ENCODE measurements around the gene CELF2. TPM values are rescaled to one million over a fixed set of nuclear protein-coding genes. Genes with fewer than 3 reads are reported as not detected.

The CELF2 gene
- total and polyA plus RNA-seq, 12 donors = 13.0 to 90.9 (median 80.9) TPM

- no peaks in the 10 kb centered on the region for H3K27me3 ChIP-seq
- TF ChIP-seq, protein P1, sequence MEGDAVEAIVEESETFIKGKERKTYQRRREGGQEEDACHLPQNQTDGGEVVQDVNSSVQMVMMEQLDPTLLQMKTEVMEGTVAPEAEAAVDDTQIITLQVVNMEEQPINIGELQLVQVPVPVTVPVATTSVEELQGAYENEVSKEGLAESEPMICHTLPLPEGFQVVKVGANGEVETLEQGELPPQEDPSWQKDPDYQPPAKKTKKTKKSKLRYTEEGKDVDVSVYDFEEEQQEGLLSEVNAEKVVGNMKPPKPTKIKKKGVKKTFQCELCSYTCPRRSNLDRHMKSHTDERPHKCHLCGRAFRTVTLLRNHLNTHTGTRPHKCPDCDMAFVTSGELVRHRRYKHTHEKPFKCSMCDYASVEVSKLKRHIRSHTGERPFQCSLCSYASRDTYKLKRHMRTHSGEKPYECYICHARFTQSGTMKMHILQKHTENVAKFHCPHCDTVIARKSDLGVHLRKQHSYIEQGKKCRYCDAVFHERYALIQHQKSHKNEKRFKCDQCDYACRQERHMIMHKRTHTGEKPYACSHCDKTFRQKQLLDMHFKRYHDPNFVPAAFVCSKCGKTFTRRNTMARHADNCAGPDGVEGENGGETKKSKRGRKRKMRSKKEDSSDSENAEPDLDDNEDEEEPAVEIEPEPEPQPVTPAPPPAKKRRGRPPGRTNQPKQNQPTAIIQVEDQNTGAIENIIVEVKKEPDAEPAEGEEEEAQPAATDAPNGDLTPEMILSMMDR (IDR thresholded peaks at IDR 0.05) = no peak
- no peak overlapping the region for H3K27ac ChIP-seq
- no peak overlapping the region for H3K4me3 ChIP-seq
- H3K9me3 ChIP-seq = peaks cover 0 to 10% (median 0%) of the 10 kb centered on the region in 11 donors
- intact Hi-C loops (cut with DNase I) = no loop called here
- peaks cover 0 to 56% (median 17%) of the 10 kb centered on the region in 9 donors for H3K4me1 ChIP-seq
- WGBS, 2 donors = 59 to 62% methylated on average over 5 of the region's 5 CpGs
- no peak for ATAC-seq
- DNase-seq = no peak
- peaks cover 0 to 56% (median 0%) of the 10 kb centered on the region in 9 donors for H3K36me3 ChIP-seq
These were observed 213.0 kb downstream of the CELF2 start for GRCh38 chr10:11230498-11231167.

DNA sequence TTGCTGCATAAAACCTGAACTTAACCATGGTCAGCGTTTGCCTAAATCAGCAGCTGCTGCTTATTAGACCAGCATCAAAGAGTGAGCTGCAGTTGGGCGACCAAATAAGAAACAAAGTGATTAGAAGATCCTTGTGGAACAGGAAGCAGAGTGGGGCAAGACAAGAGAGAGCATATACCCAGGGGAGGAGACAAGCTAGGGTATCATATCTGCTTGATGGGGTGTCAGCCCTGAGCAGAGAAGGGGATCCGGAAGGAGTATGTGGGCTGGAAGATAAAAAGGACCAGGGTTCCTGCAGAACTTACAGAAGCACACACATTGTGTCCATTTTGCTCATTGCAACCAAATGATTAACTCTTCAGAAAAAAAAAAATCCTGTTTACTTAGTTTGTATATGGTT lies 213.6 kb downstream of the CELF2 start:
- H3K4me1 ChIP-seq = peaks cover 0 to 56% (median 14%) of the 10 kb centered on the region in 9 donors
- 78 to 86% methylated on average over 3 of the region's 3 CpGs for WGBS, 2 donors
- DNase-seq = no peak
- H3K9me3 ChIP-seq = peaks cover 0 to 10% (median 0%) of the 10 kb centered on the region in 11 donors
- intact Hi-C loops (cut with DNase I) = no loop called here
- no peak for ATAC-seq
- no peak overlapping the region for H3K4me3 ChIP-seq
- H3K27me3 ChIP-seq = no peaks in the 10 kb centered on the region
- no peak overlapping the region for H3K27ac ChIP-seq
- TF ChIP-seq, protein P1 (IDR thresholded peaks at IDR 0.05) = no peak
- peaks cover 0 to 56% (median 0%) of the 10 kb centered on the region in 9 donors for H3K36me3 ChIP-seq

DNA sequence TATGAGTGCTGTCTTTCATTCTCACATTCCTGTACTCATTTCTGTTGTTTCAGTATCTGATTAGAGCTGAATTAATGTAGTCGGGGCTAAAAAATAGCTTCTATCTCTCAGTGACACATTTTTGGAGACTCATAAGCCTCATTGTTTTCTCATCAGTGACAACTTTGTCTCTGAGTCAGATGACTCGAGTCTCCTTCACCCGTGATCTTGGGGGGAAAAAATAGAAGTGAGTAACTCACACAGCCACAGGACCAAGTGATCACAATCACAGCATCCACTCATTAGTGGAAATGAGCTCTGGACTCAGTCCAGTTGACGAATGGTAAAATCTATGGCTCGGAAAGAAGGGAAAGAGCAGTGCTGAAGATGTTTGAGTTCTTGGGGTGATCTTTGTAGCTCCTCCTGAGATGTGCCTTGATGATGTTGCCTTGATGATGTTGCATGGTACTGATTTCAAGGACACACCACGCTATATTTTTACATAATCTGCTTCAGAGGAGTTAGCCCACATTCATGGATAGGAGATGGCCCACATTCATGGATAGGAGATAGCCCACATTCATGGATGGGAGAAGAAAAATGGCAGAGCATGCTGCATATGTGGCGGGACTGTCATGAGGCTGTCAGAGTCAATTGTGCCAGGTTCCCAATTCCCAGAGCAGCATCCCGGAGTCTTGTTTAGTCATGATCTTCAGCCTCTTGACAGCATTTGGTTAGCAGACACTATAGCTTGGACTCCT lies 214.7 kb downstream of the CELF2 start:
- no peak for ATAC-seq
- H3K27me3 ChIP-seq = no peaks in the 10 kb centered on the region
- 76 to 87% methylated on average over 8 of the region's 8 CpGs for WGBS, 2 donors
- TF ChIP-seq, protein P1 (IDR thresholded peaks at IDR 0.05) = no peak
- DNase-seq = no peak
- H3K4me3 ChIP-seq = no peak overlapping the region
- intact Hi-C loops (cut with DNase I) = no loop called here
- peaks cover 0 to 10% (median 0%) of the 10 kb centered on the region in 11 donors for H3K9me3 ChIP-seq
- H3K4me1 ChIP-seq = peaks cover 0 to 52% (median 6%) of the 10 kb centered on the region in 9 donors
- H3K27ac ChIP-seq = no peak overlapping the region
- peaks cover 0 to 50% (median 0%) of the 10 kb centered on the region in 9 donors for H3K36me3 ChIP-seq

- Histone ChIP-seq H3K4me1 (peaks cover 0 to 57% (median 21%) of the 10 kb centered on the region in 9 donors), H3K27ac (no peak overlapping the region), H3K4me3 (no peak overlapping the region), H3K36me3 (peaks cover 0 to 37% (median 0%) of the 10 kb centered on the region in 9 donors), H3K27me3 (no peaks in the 10 kb centered on the region), H3K9me3 (peaks cover 0 to 10% (median 0%) of the 10 kb centered on the region in 11 donors)
- no peak for ATAC-seq
- intact Hi-C loops (cut with DNase I) = no loop called here
- TF ChIP-seq, protein P1 (IDR thresholded peaks at IDR 0.05) = no peak
- DNase-seq = no peak
- 85 to 87% methylated on average over 6 of the region's 6 CpGs for WGBS, 2 donors
These were observed 217.3 kb downstream of the CELF2 start for GRCh38 chr10:11234857-11235531.
